ENCODE measurements around the gene FAM124A. TPM values are rescaled to one million over a fixed set of nuclear protein-coding genes. Genes with fewer than 3 reads are reported as not detected.

FAM124A gene
- total RNA-seq, 1 donor from 2014 or later = 0.61 TPM

DNA sequence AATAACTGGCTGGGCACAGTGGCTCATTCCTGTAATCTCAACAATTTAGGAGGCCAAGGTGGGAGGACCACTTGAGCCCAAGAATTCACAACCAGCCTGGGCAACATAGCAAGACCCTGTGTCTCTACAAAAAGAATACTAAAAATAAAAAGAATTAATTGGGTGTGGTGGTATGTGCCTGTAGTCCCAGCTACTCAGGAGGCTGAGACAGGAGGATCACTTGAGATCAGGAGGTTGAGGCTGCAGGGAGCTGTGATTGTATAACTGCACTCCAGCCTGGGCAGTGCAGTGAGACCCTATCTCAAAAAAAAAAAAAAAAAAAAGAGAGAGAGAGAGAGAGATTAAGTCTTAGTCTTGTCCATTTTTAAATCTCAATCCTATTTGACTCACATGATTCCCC lies 81.7 kb downstream of the FAM124A start:
- intact Hi-C loops (cut with micrococcal nuclease) = no loop called here

DNA sequence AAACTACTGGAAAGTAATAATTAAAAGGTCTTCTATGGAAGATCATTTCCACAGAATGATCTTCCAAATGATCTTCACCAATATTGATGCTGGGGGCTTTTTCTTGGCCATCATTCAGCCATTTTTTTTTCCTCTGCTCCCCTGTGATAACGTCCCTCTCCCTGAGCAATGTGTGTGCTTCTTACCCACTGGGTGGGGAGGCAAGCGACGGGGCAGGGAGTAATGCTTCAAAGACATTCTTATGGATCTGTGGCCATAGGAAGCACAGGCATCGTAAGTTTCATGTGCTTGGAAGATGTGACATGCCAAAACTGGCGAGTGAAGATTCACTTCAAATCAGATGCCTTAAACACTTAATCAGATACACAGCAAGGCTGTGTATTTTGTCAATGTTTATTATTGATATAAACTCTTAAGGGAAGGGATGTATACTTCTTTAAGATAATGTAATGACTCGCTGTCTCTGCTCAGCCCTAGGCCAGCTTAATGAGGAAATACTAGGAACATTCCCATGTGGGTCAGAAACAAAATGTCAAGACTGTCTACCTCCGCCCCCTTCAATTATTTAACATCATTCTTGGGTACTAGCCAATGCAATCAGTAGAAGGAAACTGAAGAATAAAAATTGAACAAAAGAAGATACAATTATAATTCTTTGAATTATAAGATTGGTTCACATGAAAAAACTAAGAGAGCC lies 83.2 kb downstream of the FAM124A start:
- intact Hi-C loops (cut with micrococcal nuclease) = no loop called here

DNA sequence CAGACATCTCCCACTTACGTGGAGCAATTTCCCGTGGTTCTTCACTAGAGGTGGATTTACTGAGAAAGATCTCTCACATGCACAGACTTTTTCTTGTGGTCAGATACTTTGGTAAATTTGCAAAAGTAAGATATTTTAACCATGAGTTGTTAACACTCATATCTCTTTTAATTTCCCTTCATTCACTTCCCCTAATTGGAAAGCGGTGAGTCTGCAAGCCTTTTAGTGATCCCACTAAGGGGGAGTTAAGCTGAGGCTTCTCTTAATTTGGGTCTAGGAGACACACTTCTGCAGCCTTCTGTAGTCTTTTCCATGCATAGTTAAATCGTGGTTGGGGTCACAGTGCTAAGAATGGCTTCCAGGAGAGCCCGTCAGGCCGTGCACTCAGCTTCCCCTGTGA lies 86.6 kb downstream of the FAM124A start:
- intact Hi-C loops (cut with micrococcal nuclease) = no loop called here

DNA sequence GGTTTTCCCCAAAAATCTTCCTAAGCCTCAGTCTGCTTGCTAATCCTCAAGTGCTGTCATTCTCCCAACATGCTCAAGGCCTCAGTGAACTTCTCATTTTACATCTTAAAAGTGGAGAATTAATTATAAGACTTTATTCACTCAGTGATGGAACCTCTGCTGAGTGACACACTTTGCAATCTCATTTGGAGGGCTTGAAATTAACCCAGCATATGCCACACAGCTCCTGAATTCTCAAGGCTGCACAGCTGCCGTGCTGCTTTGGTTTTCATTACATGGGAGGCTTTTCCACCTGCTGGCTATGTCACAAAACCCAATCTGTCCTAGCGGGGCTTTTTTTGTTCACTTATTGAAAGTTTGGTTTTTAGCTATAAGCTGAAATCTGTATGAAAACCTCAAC lies 89.0 kb downstream of the FAM124A start:
- intact Hi-C loops (cut with micrococcal nuclease) = no loop called here

DNA sequence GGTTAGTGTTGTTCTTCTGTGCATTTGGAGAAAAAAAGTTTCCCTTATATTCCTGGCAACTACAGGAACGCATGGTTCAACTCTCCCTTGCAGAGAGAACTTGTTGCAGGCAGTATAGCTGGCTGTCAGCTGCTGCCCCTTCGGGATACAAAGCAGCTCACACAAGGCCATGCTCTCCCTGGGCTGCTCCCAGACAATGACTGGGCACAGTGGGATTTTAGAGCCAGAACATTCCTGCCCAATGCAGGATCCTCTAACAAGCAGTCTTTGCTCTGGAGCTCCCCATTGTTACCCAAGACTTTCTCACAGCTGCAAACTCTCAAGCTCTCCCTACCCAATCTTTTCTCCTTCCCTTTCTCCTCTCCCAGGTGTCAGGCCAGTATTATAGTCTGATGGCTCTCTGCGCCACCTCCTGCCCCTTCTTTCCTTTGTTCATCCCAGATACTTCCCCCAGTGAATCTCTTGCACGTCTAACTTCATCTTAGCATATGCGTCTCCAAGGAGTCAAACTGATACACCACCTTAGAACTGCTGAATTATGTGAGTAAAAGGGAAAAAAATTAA lies 89.8 kb downstream of the FAM124A start:
- intact Hi-C loops (cut with micrococcal nuclease) = no loop called here

DNA sequence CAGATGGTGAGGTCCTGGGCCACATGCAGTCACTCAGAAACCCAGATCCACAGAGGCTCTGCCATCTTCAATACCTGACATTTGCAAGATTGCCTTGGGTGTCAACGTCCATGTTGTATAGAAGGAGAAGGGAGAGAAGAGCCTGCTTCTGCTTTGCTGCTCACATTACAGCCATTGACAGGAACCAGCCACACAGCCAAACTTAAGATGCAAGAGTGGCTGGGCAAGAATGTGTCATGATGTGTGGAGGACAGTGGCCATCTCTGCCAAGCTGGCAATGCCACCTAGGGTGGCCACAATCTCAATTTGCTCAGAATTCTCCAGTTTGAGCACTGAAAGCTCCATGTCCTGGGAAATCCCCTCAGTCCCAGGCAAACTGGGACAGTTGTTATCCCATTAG lies 91.4 kb downstream of the FAM124A start:
- intact Hi-C loops (cut with micrococcal nuclease) = no loop called here

DNA sequence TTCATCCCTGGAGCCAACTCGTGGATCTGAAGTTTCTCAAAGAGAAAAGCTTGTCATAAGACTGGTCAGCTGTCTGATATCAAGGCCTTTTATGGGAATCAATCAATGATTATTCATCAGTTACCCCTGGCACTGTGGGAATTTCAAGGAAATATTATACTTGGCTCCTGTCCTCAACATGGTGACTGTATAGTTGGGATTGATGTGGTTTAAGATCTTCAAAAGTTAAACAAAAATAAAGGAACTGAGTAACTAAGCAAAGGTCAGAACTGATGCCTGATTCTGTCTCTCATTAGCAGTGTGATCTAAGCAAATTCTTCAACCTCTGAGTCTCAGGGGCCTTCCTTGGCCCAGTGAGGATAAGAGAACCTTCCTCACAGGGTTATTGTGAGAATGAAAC lies 95.1 kb downstream of the FAM124A start:
- intact Hi-C loops (cut with micrococcal nuclease) = no loop called here

DNA sequence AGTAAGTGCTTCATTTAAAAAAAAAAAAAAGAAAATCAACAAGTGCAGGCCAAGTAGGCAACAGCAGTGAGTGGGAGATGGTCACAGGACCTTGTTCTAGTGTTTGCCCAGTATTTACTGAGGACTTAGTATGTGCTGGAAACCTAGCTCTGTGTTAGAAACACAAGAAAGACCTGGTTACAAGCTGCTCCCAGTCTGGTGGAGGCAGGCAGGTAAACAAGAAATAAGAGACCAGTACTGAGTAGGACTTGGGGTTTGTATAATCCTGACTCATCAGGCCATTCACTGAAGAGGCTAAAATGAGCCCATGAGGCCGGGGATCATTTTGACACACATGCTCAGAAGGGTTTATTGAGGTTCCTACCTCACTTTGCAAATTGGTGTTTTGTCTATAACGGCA lies 95.8 kb downstream of the FAM124A start:
- intact Hi-C loops (cut with micrococcal nuclease) = no loop called here

DNA sequence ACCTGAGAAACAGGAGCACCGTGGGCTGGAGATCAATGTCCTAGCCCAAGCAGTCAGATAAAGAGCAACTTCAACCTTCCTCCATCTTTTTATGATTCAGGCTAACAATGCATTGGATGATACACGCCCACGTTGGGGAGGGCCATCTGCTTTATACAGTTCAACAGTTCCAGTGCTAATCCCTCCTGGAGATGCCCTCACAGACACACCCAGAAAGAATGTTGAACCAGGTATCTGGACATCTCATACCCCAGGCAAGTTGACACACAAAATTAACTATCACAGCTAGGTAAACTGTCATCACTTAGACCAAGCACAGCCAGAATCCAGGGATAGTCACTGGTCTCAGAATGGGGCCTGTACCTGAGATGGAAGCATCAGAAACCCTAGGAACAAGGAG lies 96.7 kb downstream of the FAM124A start:
- intact Hi-C loops (cut with micrococcal nuclease) = no loop called here

DNA sequence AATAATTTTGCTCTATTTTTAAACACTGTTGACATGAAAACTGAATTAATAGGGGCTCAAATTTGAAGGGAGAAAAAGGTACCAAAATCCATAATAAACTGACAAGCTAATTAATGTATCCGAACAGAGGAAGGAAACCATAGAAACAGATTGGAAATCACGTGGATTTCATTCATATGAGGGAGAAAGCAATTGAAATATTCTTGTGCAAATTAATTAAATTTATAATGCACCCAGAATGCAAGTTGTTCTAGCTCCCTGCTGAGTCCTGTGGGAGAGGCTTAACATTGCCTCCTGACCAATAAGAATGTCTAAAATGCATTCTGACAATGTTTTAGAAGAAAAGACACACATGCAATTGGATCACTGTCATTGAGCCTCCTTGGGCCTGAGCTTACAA lies 99.6 kb downstream of the FAM124A start:
- intact Hi-C loops (cut with micrococcal nuclease) = no loop called here

DNA sequence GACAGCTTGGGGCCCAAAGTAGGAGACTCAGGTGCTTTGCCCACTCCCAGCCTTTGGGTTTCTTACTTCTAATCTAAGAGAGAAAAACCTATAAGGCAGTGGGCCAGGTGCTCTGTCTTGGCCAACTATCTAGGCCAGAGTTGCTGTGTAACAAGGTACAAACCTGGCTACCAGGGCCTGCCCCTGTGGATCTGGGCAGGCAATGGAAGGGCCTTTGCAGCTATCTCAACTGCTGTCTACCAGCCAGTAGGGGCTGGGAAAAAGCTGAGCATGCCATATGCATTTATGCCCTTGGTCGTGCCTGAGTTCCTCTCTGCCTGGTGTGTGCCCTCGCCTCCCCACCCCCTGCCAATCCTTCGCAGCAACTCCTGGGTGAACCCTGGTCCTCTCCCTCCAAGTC lies 100.6 kb downstream of the FAM124A start:
- intact Hi-C loops (cut with micrococcal nuclease) = no loop called here

DNA sequence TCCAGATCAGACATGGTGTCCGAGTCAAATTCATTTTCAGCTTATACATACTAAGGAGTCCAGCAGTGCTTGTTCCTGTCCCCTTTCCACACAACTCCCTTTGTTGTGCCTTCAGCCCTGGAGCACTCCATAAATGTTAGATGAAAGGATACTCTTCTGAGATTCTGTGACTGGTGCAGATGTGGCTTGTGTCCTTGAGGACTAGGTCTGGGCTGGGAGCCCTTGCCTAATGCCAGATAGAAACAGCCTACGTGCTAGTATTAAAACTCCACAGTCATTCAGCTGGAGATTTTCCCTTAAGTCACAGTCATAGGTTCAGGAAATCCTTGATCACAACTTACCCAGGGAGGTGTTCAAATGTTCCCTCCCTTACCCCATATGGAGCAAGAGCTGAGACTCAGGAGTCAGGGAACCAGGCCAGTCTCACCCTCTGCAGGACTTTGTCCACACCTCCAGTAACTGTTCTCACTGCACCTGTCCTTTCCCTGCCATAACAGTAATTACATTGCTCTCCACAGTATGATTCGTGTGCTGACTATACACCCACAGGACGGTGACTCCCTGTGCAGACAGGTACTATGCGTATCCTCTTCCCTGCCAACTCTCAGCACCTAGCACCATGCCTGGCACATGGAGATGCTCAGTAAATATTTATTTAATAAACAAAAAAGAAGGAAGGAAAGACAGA lies 101.8 kb downstream of the FAM124A start:
- intact Hi-C loops (cut with micrococcal nuclease) = no loop called here

DNA sequence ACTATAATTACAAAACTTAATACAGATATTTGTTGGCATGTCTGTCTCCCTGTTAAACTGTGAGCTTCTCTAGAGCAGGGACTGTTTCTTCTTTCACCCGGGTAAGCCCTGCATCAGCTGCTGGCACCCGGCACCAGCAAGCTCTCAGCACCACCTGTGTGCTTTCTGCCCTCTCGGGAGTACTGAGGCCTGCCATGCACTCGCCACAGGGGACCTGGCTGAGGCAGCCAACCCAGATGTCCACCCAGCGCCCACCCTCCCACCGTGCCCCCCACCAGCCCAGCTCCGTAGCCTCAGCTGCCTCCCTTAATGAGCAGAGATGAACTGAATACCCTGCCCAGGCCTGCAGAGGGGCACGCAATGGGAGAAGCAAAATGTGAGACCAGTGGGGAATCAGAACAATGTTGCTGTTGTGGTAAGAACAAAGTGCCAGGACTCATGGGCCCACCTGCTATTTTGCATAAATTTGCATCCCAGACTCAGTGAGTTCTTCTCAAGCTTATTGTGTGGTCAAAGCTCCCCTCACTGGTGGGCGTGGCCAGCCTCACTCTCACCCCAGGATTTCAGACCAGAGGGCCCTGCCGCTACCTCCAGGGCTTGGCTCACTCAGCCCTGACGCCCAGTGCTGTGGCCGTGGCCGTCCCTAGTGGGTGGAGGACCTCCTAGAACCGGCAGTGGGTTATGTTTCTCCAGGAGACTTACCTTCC lies 102.7 kb downstream of the FAM124A start:
- intact Hi-C loops (cut with micrococcal nuclease) = loop anchor here (5.0 kb wide), 1 partner anchor 247 kb away; no protein-coding TSS in a partner anchor

DNA sequence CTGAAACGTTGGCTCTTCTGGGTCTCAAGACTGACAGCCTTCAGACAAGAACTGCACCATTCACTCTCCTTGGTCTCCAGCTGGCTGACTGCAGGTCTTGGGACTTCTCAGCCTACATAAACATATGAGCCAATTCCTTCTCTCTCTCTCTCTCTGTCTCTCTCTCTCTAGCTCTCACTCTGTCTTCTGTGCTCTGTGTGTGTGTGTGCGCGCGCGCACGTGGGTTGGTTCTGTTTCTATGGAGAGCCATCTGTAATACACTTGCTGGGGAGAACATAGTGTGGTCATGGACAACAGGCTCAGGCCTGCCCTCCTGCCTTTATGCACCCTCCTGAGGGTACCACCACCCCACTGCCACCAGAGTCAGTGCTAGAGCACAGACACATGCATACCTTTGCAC lies 103.6 kb downstream of the FAM124A start:
- intact Hi-C loops (cut with micrococcal nuclease) = loop anchor here (5.0 kb wide), 1 partner anchor 246 kb away; no protein-coding TSS in a partner anchor

DNA sequence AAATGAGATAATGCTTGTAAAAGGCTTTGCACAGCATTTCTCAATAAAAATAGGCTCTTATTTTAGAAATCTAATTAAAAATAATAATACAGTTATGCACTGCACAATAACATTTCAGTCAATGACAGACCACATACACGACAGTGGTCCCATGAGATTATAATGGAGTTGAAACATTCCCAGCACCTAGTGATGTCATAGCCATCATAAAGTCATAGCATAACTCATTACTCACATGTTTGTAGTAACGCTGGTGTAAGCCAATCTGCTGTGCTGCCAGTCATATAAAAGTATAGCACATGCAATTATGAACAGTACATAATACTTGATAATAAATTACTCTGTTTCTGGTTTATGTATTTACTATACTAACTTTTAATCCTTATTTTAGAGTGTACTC lies 104.6 kb downstream of the FAM124A start:
- intact Hi-C loops (cut with micrococcal nuclease) = loop anchor here (5.0 kb wide), 1 partner anchor 246 kb away; no protein-coding TSS in a partner anchor

DNA sequence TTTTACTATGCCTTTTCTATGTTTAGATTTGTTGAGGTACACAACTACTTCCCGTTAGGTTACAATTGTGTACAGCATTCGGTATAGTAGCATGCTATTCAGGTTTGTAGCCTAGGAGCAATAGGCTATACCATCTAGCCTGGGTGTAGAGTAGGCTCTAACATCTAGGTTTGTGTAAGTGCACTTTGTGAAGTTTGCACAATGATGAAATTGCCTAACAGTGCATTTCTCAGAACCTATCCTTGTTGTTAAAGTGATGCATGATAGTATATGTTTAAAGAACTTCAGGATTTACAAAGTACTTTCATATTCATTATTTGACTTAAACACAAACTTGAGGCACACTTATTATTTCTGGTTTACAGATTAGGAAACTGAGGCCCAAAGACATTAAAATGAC lies 105.8 kb downstream of the FAM124A start:
- intact Hi-C loops (cut with micrococcal nuclease) = loop anchor here (5.0 kb wide), 1 partner anchor 244 kb away; no protein-coding TSS in a partner anchor

DNA sequence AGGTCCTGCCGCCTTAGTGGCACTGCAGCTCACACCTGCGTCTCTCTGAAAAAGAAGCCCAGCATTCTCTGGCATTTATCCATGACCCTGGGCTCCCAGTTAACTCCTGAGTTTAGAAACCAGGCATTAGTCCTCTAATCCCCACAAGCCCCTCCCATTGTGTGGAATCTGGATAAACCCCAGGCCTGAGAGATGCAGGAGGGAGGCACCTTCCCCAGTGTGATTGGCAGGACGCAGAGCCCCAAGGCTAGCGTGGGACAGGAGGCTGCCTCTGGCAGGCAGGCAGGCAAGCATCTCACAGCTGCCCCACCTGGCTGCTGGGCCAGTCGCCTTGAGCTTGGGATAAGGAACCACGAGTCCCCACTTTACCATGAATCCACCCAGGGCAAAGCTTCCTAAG lies 106.3 kb downstream of the FAM124A start:
- intact Hi-C loops (cut with micrococcal nuclease) = loop anchor here (5.0 kb wide), 1 partner anchor 244 kb away; no protein-coding TSS in a partner anchor

DNA sequence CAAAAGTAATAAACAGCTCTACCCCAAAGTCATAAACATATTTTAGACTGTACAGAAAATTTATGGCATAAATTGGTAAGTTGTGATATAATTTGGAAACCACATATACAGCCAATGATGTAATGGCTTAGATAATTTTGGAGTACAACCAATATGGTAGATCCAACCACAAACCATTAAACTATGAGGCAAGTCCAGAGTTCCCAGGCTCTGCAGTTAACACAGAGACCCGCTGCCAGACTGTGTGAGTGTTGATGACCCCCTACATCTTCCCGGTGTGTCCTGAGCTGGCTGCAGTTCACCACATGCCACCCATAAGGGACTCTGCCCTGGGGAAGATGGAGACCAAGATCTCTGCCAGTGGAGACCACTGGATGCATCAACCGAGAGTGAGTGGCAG lies 107.4 kb downstream of the FAM124A start:
- intact Hi-C loops (cut with micrococcal nuclease) = loop anchor here (5.0 kb wide), 1 partner anchor 243 kb away; no protein-coding TSS in a partner anchor

DNA sequence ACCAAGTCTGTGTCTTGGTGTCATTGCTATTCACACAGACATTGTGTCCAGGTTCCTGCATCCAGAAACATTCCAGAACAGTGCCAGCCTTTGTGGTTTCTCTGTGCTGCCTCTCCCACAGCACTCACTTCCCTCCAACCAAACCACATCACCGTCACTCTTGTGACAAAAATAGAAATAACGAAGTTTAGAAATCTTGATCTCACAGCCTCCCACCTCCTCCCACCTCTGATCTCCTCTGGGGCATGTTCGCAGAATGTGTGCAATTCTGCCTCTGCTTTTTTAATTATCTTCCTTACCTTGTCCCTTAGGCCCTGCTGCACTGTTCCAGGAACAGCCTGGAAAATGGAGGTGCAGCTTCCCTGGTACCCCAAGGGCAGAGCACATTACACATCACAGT lies 108.6 kb downstream of the FAM124A start:
- intact Hi-C loops (cut with micrococcal nuclease) = no loop called here

DNA sequence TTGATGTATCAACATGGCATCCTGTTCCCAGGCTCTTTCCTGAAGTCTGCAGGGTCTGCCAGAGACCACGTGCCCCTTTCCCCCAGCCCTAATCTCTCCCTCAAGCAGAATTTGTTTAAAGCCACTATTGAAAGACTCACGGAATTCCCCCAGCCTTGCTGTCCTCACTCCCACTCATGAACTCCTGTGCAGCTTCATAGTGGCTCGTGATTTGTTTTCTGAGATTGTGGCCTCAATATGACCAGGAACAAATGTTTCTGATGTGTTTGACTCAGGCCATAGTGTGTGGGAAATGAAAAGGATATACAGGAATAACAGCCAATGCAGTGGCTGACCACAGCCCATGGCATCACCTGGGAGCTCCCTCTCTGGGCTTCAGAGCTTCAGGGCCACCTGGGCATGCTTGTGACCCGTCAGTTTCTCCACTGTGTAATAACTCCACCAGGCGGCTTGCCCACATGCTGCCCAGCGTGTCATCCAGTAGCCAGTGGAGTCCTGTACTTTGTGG lies 109.2 kb downstream of the FAM124A start:
- intact Hi-C loops (cut with micrococcal nuclease) = no loop called here

DNA sequence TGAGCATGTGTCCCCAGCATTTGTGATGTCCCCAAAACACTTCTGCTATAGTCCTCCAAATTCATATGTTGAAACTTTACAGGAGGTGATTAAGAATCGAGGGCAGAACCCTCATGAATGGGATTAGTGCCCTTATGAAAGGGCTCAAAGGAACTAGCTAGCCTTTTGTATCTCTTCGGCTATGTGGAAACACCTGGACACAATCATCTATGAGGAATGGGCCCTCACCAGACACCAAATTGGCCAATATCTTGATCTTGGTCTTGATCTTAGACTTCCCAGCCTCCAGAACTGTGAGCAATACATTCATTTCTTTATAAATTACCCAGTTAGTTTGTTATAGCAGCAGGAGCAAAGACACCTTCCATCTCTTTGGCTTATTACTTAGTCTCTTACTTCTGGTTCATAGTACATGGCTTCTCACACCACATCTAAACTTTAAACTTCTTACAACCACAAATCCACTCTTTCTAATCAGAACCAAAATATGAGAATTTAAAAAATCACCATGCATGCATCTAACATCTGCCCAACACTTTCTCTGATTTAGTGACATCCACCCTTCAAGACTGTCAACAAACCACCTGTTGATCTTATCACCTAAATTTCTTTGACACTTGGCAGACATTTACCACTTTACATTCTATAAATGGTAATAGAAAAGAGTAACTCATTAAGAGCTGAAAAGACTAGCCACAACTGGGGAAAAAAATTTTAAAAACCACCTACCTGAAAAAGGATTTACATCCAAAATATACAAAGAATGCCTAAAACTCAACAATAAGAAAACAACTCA lies 110.6 kb downstream of the FAM124A start:
- intact Hi-C loops (cut with micrococcal nuclease) = no loop called here
